Effector memory CD8-positive, alpha-beta T cell (primary cell): ENCODE results near the gene ZRSR2.

Source experiments
- ATAC-seq: fragments of 150-1000 bp; cut with Tn5 transposase; replicated peaks from 2 replicates; pipeline ENCODE4 v1.10.0; 2021; ENCODE audit warnings: mild to moderate bottlenecking, moderate library complexity
- DNase-seq, 3 experiments: peaks; one replicate each; pipeline ENCODE4 v3.0.0; 2021
- H3K27ac Mint-ChIP-seq, 2 donors: one replicate each; pipeline ENCODE4 v1.8.0; 2022; ENCODE audit warnings: mild to moderate bottlenecking in 2 of 2, mixed read lengths in 2 of 2, moderate library complexity in 2 of 2
- H3K27me3 Mint-ChIP-seq, 2 donors: one replicate each; pipeline ENCODE4 v1.8.0; 2022; ENCODE audit warnings: mixed read lengths in 2 of 2
- H3K36me3 Mint-ChIP-seq: one replicate; pipeline ENCODE4 v1.8.0; 2022; ENCODE audit warnings: mild to moderate bottlenecking, moderate library complexity, mixed read lengths; ENCODE audit not compliant: insufficient read depth
- H3K4me1 Mint-ChIP-seq, 2 donors: one replicate each; pipeline ENCODE4 v1.8.0; 2022; ENCODE audit warnings: low read depth in 2 of 2, mixed read lengths in 2 of 2
- H3K4me3 Mint-ChIP-seq, 2 donors: one replicate each; pipeline ENCODE4 v1.8.0; 2022; ENCODE audit warnings: mild to moderate bottlenecking in 2 of 2, mixed read lengths in 2 of 2, moderate library complexity in 2 of 2
- H3K9me3 Mint-ChIP-seq, 2 donors: one replicate each; pipeline ENCODE4 v1.8.0; 2022; ENCODE audit warnings: mixed read lengths in 2 of 2

ZRSR2 gene

GRCh38 chrX:15864629-15865028 is 74.3 kb downstream of the ZRSR2 start:
- H3K4me3 Mint-ChIP-seq: no peak overlapping the region
- no peak overlapping the region for H3K27ac Mint-ChIP-seq
- no peaks in the 10 kb centered on the region for H3K9me3 Mint-ChIP-seq
- H3K27me3 Mint-ChIP-seq: no peaks in the 10 kb centered on the region
- no peaks in the 10 kb centered on the region for H3K4me1 Mint-ChIP-seq
- ATAC-seq: no peak
- no peak for DNase-seq
- H3K36me3 Mint-ChIP-seq: no peaks in the 10 kb centered on the region

- H3K9me3 Mint-ChIP-seq: no peaks in the 10 kb centered on the region
- H3K36me3 Mint-ChIP-seq: no peaks in the 10 kb centered on the region
- no peak overlapping the region for H3K4me3 Mint-ChIP-seq
- ATAC-seq (no peak), DNase-seq (no peak)
- no peaks in the 10 kb centered on the region for H3K4me1 Mint-ChIP-seq
- peaks cover 0 to 3% of the 10 kb centered on the region in 2 donors for H3K27me3 Mint-ChIP-seq
- H3K27ac Mint-ChIP-seq: no peak overlapping the region
Measured at GRCh38 chrX:15866147-15866546, 75.9 kb downstream of the ZRSR2 start.

GRCh38 chrX:15869695-15870094 is 79.4 kb downstream of the ZRSR2 start:
- H3K4me3 Mint-ChIP-seq: no peak overlapping the region
- DNase-seq (no peak), ATAC-seq (no peak)
- no peaks in the 10 kb centered on the region for H3K36me3 Mint-ChIP-seq
- H3K9me3 Mint-ChIP-seq: no peaks in the 10 kb centered on the region
- peak overlapping the region in 1 of 2 donors; percentile 25 for H3K27ac Mint-ChIP-seq
- peaks cover 0 to 5% of the 10 kb centered on the region in 2 donors for H3K27me3 Mint-ChIP-seq
- H3K4me1 Mint-ChIP-seq: no peaks in the 10 kb centered on the region

GRCh38 chrX:15870310-15870709 is 80.0 kb downstream of the ZRSR2 start:
- H3K36me3 Mint-ChIP-seq: no peaks in the 10 kb centered on the region
- H3K27me3 Mint-ChIP-seq: peaks cover 0 to 5% of the 10 kb centered on the region in 2 donors
- DNase-seq (no peak), ATAC-seq (no peak)
- no peak overlapping the region for H3K4me3 Mint-ChIP-seq
- peak overlapping the region in 1 of 2 donors; percentile 25 for H3K27ac Mint-ChIP-seq
- no peaks in the 10 kb centered on the region for H3K9me3 Mint-ChIP-seq
- H3K4me1 Mint-ChIP-seq: no peaks in the 10 kb centered on the region
